GM23248 (cell line): ENCODE results near the gene SFRP5. TPM values are rescaled to one million over a fixed set of nuclear protein-coding genes. Genes with fewer than 3 reads are reported as not detected.

Experiments
- DNase-seq: peaks from one replicate; pipeline ENCODE4 v3.0.0-alpha.2; 2015
- H2AFZ ChIP-seq: fragments of 200-600 bp; sonication (generic); 2 replicates; pipeline ENCODE4 v1.6.1; 2016; ENCODE audit warnings: antibody characterized with exemption
- H3F3A ChIP-seq: fragments of 200-600 bp; sonication (generic); 2 replicates; pipeline ENCODE4 v1.6.1; 2016; ENCODE audit warnings: mild to moderate bottlenecking, antibody characterized with exemption, mixed run types; ENCODE audit not compliant: insufficient read depth
- H3K27ac ChIP-seq: fragments of 200-600 bp; sonication (generic); 2 replicates; pipeline ENCODE4 v1.5.1; 2016; ENCODE audit warnings: mild to moderate bottlenecking
- H3K27me3 ChIP-seq: fragments of 200-600 bp; sonication (generic); replicated peaks from 2 replicates; pipeline ENCODE4 v1.6.1; 2016; ENCODE audit warnings: mild to moderate bottlenecking; ENCODE audit not compliant: insufficient read depth
- H3K36me3 ChIP-seq: fragments of 200-600 bp; sonication (generic); 2 replicates; pipeline ENCODE4 v1.6.1; 2016; ENCODE audit warnings: low read depth, mild to moderate bottlenecking
- H3K4me1 ChIP-seq: fragments of 200-600 bp; sonication (generic); 2 replicates; pipeline ENCODE4 v1.6.1; 2016; ENCODE audit warnings: mild to moderate bottlenecking; ENCODE audit not compliant: insufficient read depth
- H3K4me2 ChIP-seq: fragments of 200-600 bp; sonication (generic); one replicate; pipeline ENCODE4 v1.6.1; 2016; ENCODE audit warnings: mild to moderate bottlenecking; ENCODE audit not compliant: unreplicated experiment
- H3K4me3 ChIP-seq: fragments of 200-600 bp; sonication (generic); 2 replicates; pipeline ENCODE4 v1.5.1; 2016; ENCODE audit warnings: mild to moderate bottlenecking
- H3K79me2 ChIP-seq: fragments of 200-600 bp; sonication (generic); 2 replicates; pipeline ENCODE4 v1.6.1; 2016; ENCODE audit warnings: mild to moderate bottlenecking; ENCODE audit not compliant: insufficient read depth
- H3K9ac ChIP-seq: fragments of 200-600 bp; sonication (generic); 2 replicates; pipeline ENCODE4 v1.6.1; 2016; ENCODE audit warnings: mild to moderate bottlenecking
- H3K9me2 ChIP-seq: fragments of 200-600 bp; sonication (generic); 2 replicates; pipeline ENCODE4 v1.6.1; 2016; ENCODE audit warnings: mixed run types, mild to moderate bottlenecking, moderate library complexity; ENCODE audit not compliant: insufficient read depth
- H3K9me3 ChIP-seq: fragments of 200-600 bp; sonication (generic); one replicate; pipeline ENCODE4 v1.6.1; 2017; ENCODE audit warnings: low read depth
- H4K20me1 ChIP-seq: fragments of 200-600 bp; sonication (generic); 2 replicates; pipeline ENCODE4 v1.6.0; 2016; ENCODE audit not compliant: insufficient read depth
- EZH2 ChIP-seq: fragments of 200-600 bp; sonication (generic); IDR thresholded peaks from 2 replicates; pipeline ENCODE4 v1.6.1; 2018; ENCODE audit warnings: antibody characterized with exemption, mild to moderate bottlenecking; ENCODE audit not compliant: insufficient read depth, poor library complexity, severe bottlenecking
- EZH2phosphoT487 ChIP-seq: fragments of 200-600 bp; sonication (generic); IDR thresholded peaks from 2 replicates; pipeline ENCODE4 v1.6.1; 2018; ENCODE audit warnings: antibody characterized with exemption, moderate library complexity, mild to moderate bottlenecking, low read depth; ENCODE audit not compliant: insufficient read depth
- WGBS, 2 experiments: methylation state at CpG; one replicate each; pipeline ENCODE4 v1.1.6; 2015 to 2017; ENCODE audit warnings: low lambda C conversion rate in 2 of 2, low coverage in 1 of 2; ENCODE audit errors: missing lambda C conversion rate in 2 of 2; 5-methylcytosine and 5-hydroxymethylcytosine counted together
- in situ Hi-C: fragments of 300-500 bp; cut with MboI; formaldehyde crosslinking; loops from 2 replicates; pipeline ENCODE4 v1.15.0; 2020
- polyA plus RNA-seq: library from polyadenylated mRNA; unstranded; fragments of >200 nt; fragmentation: Nextera tagmentation; extraction: Ambion mirVana; gene quantifications from 2 replicates; pipeline ENCODE4 v1.2.1, GENCODE V29; 2016
- total RNA-seq: library from RNA; depleted of rRNA; stranded (reverse); fragments of >200 nt; shearing (Covaris generic); gene quantifications from 2 replicates; pipeline ENCODE4 v1.2.3, GENCODE V29; 2014

The SFRP5 gene
- total and polyA plus RNA-seq, 2 experiments from 2014 or later = not detected

- WGBS, 2 experiments = 59 to 60% methylated on average over 1 of the region's 1 CpG
- in situ Hi-C loops = loop anchor here (25.0 kb wide), 1 partner anchor 238 kb away; the partner anchor contains the start of gene CRTAC1
Measured at GRCh38 chr10:97798958-97799610, 27.3 kb upstream of the SFRP5 start.

DNA sequence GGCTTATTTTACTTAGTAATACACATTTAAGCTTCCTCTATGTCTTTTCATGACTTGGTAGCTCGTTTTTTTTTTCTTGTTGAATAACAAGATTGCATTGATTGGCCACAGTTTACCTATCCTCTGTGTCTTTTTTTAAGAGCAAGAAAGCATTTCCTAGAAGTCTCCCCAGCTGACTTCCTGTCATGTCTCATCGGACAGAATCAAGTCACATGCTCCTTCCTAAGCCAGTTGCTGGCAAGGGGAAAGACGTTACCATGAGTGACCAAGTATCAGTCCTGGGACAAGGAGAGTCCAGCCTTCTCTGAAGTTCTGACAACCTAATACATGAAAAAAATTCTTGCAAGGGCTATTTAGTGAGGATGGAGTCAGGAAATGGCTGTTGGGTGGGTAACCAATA lies 24.9 kb upstream of the SFRP5 start:
- H3K9ac ChIP-seq = no peak overlapping the region
- TF ChIP-seq EZH2 (no peak), EZH2phosphoT487 (no peak)
- no peak overlapping the region for H3K4me2 ChIP-seq
- H4K20me1 ChIP-seq = no peaks in the 10 kb centered on the region
- no peaks in the 10 kb centered on the region for H3K9me2 ChIP-seq
- H3K79me2 ChIP-seq = no peaks in the 10 kb centered on the region
- no peak overlapping the region for H2AFZ ChIP-seq
- no peak overlapping the region for H3K27ac ChIP-seq
- no peaks in the 10 kb centered on the region for H3K9me3 ChIP-seq
- H3F3A ChIP-seq = no peaks in the 10 kb centered on the region
- DNase-seq = no peak
- WGBS, 2 experiments = 8 to 10% methylated on average over 3 of the region's 3 CpGs
- H3K27me3 ChIP-seq = peaks cover 15% of the 10 kb centered on the region
- no peaks in the 10 kb centered on the region for H3K36me3 ChIP-seq
- H3K4me1 ChIP-seq = no peaks in the 10 kb centered on the region
- in situ Hi-C loops = loop anchor here (25.0 kb wide), 1 partner anchor 241 kb away; the partner anchor contains the start of gene CRTAC1
- H3K4me3 ChIP-seq = no peak overlapping the region

More at GRCh38 chr10:97798958-97799610, 27.3 kb upstream of the SFRP5 start:
- Histone ChIP-seq H3K9me2 (no peaks in the 10 kb centered on the region), H3F3A (no peaks in the 10 kb centered on the region), H3K4me1 (no peaks in the 10 kb centered on the region), H2AFZ (no peak overlapping the region), H3K4me2 (no peak overlapping the region), H4K20me1 (no peaks in the 10 kb centered on the region), H3K79me2 (no peaks in the 10 kb centered on the region), H3K9me3 (no peaks in the 10 kb centered on the region), H3K36me3 (no peaks in the 10 kb centered on the region), H3K27me3 (peaks cover 25% of the 10 kb centered on the region), H3K27ac (no peak overlapping the region), H3K4me3 (no peak overlapping the region), H3K9ac (no peak overlapping the region)
- no peak for DNase-seq
- TF ChIP-seq EZH2 = no peak
- TF ChIP-seq EZH2phosphoT487 = no peak

DNA sequence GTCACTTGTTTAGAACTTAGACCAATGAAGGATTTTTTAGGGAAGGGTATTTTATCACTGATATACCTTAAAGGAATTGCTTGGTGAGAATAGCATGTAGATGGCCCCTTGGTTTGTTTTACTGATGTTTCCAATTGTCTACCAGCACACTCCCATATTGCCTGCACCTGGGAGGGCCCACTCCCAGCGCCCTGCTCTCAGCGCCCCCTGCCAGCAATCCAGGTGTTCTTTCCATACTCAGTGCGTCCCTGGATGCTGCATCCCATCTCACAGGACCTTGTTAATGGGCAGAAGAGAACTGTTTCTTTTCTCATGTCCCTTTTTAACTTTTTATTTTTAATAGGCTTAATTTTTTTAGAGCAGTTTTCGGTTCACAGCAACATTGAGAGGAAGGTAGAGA lies 24.1 kb upstream of the SFRP5 start:
- Histone ChIP-seq H3K4me3 (no peak overlapping the region), H3K27ac (no peak overlapping the region), H3K9me2 (no peaks in the 10 kb centered on the region), H2AFZ (no peak overlapping the region), H3K36me3 (no peaks in the 10 kb centered on the region), H3K79me2 (no peaks in the 10 kb centered on the region), H3K4me1 (no peaks in the 10 kb centered on the region), H3K27me3 (peaks cover 10% of the 10 kb centered on the region), H3K9me3 (no peaks in the 10 kb centered on the region), H4K20me1 (no peaks in the 10 kb centered on the region), H3F3A (no peaks in the 10 kb centered on the region), H3K9ac (no peak overlapping the region), H3K4me2 (no peak overlapping the region)
- in situ Hi-C loops = loop anchor here (25.0 kb wide), 1 partner anchor 241 kb away; the partner anchor contains the start of gene CRTAC1
- no peak for TF ChIP-seq EZH2
- TF ChIP-seq EZH2phosphoT487 = no peak
- DNase-seq = no peak
- 30 to 32% methylated on average over 4 of the region's 4 CpGs for WGBS, 2 experiments

DNA sequence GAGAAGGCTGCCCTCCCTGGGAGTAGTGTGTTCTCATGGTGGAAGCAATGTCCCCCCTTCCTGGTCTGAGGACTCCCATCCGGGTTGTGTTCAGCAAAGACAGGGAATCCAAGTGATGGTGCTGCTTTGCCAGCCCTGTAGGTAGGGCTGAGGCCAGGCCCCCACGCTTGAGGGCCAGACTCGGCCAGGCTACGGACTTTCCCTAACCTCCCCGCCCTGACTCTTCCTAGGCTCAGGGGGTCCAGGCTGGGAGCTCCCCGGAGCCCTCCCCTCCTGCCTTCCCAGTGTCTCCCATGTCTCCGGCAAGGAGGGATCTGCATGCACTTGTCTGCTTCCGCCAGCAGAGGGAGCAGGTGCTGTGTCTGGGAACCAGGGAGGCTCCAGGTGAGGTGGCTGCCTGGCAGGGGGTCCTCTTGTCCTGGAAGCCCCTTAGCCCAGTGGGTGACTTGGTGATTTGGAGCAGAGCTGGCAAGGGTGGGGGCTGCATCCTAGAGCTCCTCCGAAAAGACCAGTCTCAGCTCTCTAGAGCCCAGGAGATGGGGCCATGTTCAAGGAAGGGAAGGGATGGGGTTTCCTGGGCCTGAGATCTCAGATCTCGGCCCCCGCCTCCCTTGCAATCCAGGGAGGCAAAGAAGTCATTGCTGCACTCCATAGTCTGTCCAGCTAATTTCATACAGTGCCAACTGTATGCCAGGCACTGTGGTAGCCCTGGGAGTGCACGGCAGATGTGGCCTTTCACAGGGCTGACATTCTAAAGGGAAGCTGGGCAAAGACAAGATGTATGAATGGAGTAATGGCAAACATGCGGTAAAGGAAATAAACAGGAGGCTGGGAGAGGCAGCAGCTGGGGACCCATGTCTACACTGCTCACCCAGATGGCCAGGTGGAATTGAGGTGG lies 20.3 kb upstream of the SFRP5 start:
- Histone ChIP-seq H3K27me3 (peaks cover 12% of the 10 kb centered on the region), H3K4me1 (no peaks in the 10 kb centered on the region), H3K27ac (no peak overlapping the region), H3K9ac (no peak overlapping the region), H4K20me1 (no peaks in the 10 kb centered on the region), H3K9me3 (no peaks in the 10 kb centered on the region), H2AFZ (no peak overlapping the region), H3F3A (no peaks in the 10 kb centered on the region), H3K4me3 (no peak overlapping the region), H3K79me2 (no peaks in the 10 kb centered on the region), H3K9me2 (no peaks in the 10 kb centered on the region), H3K36me3 (no peaks in the 10 kb centered on the region), H3K4me2 (no peak overlapping the region)
- WGBS, 2 experiments = 15 to 21% methylated on average over 10 of the region's 13 CpGs
- in situ Hi-C loops = loop anchor here (5.0 to 25.0 kb wide), 2 partner anchors 70 to 245 kb away; partner anchors contain the start of gene CRTAC1
- DNase-seq = peak; percentile 64
- no peak for TF ChIP-seq EZH2
- TF ChIP-seq EZH2phosphoT487 = no peak
